NCI-H2196 (cell line): Measurements from ENCODE around the gene CDK9.
"Not testable (repeated sequence)": the region's sequence is repeated elsewhere in the genome, so short reads cannot be mapped to it uniquely, and the experiment has no call there.

Experiments used
- DNase-seq: peaks from one replicate; lab custom pipeline; 2025; ENCODE audit not compliant: unreplicated experiment; lab: John Stamatoyannopoulos, UW

Gene CDK9

GRCh38 chr9:127785933-127786772 lies at the start of gene CDK9:
CDK9 (plus strand) TSS chr9:127786034; CDS start chr9:127786149, 115 bp downstream.
- peak; percentile 83 for DNase-seq

GRCh38 chr9:127738666-127739065 lies 47.2 kb upstream of the CDK9 start:
- no peak for DNase-seq

- DNase-seq: no peak
Measured at GRCh38 chr9:127739614-127740330, 46.1 kb upstream of the CDK9 start.

- DNase-seq: no peak
Measured at GRCh38 chr9:127741831-127742434, 43.9 kb upstream of the CDK9 start.

GRCh38 chr9:127742435-127743088 lies 43.3 kb upstream of the CDK9 start:
- no peak for DNase-seq

- DNase-seq: no peak
Measured at GRCh38 chr9:127744398-127745110, 41.3 kb upstream of the CDK9 start.

GRCh38 chr9:127746959-127747569 lies 38.8 kb upstream of the CDK9 start:
- no peak for DNase-seq

- DNase-seq: no peak
Measured at GRCh38 chr9:127749090-127749787, 36.6 kb upstream of the CDK9 start.

GRCh38 chr9:127751269-127752054 lies 34.4 kb upstream of the CDK9 start:
- no peak for DNase-seq

GRCh38 chr9:127753148-127753547 lies 32.7 kb upstream of the CDK9 start:
- no peak for DNase-seq

GRCh38 chr9:127753622-127754021 lies 32.2 kb upstream of the CDK9 start:
- no peak for DNase-seq

- DNase-seq: peak; percentile 71
Measured at GRCh38 chr9:127754099-127755060, 31.5 kb upstream of the CDK9 start.

- DNase-seq: peak; percentile 6
Measured at GRCh38 chr9:127755061-127756060, 30.5 kb upstream of the CDK9 start.

- DNase-seq: no peak
Measured at GRCh38 chr9:127756233-127756632, 29.6 kb upstream of the CDK9 start.

- DNase-seq: not testable (repeated sequence)
Measured at GRCh38 chr9:127756776-127757175, 29.1 kb upstream of the CDK9 start.

- no peak for DNase-seq
Measured at GRCh38 chr9:127758843-127759242, 27.0 kb upstream of the CDK9 start.
